Astrocyte (in vitro differentiated cells and primary cell): ENCODE data around the gene FUT7.

ENCODE experiments used
- EZH2 ChIP-seq: IDR thresholded peaks from 2 replicates; pipeline ENCODE4 v1.6.1; 2012; ENCODE audit warnings: mild to moderate bottlenecking, low read length, inconsistent platforms; ENCODE audit not compliant: insufficient read depth
- TF ChIP-seq, protein P1 (sequence below): IDR thresholded peaks from 2 replicates; pipeline ENCODE4 v1.5.1; 2011; ENCODE audit warnings: low read depth, mild to moderate bottlenecking, inconsistent platforms, low read length, moderate library complexity; ENCODE audit not compliant: insufficient read depth

DNA sequence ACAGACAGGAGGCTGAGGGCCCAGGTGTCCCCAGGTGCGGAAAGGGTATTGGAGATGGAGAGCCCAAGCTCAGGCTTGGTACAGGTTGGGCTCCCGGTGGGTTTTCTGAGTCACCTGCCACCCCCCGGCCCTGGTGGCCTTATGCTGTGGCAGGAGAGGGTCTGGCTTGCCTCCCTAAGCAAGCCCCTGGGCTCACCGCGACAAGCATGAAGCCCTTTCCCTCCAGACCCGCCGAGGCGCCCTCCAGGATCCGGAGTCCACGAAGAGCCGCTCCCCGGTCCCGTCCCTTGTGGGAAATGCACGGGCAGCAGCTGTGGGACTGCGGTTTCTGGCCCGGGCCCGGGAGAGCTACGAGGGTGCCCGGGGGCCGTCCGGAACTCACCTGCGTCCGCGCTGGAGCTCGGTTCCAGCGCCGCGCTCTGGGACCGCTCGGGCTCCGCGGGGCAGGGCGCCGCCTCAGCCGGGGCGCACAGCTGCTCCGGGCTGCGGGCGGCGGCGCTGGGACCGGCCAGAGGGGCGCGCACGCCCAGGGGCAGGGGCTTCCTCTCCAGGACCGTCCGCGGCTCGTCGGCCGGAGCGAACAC lies 37.7 kb upstream of the FUT7 start:
- TF ChIP-seq, protein P1, sequence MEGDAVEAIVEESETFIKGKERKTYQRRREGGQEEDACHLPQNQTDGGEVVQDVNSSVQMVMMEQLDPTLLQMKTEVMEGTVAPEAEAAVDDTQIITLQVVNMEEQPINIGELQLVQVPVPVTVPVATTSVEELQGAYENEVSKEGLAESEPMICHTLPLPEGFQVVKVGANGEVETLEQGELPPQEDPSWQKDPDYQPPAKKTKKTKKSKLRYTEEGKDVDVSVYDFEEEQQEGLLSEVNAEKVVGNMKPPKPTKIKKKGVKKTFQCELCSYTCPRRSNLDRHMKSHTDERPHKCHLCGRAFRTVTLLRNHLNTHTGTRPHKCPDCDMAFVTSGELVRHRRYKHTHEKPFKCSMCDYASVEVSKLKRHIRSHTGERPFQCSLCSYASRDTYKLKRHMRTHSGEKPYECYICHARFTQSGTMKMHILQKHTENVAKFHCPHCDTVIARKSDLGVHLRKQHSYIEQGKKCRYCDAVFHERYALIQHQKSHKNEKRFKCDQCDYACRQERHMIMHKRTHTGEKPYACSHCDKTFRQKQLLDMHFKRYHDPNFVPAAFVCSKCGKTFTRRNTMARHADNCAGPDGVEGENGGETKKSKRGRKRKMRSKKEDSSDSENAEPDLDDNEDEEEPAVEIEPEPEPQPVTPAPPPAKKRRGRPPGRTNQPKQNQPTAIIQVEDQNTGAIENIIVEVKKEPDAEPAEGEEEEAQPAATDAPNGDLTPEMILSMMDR = no peak
- no peak for TF ChIP-seq EZH2
